ENCODE measurements around the gene SLC46A1.
A peak's percentile ranks its signal among the peaks of the same experiment; 100 is the strongest.
"Not testable (repeated sequence)": the region's sequence is repeated elsewhere in the genome, so short reads cannot be mapped to it uniquely, and the experiment has no call there.

Gene SLC46A1

DNA sequence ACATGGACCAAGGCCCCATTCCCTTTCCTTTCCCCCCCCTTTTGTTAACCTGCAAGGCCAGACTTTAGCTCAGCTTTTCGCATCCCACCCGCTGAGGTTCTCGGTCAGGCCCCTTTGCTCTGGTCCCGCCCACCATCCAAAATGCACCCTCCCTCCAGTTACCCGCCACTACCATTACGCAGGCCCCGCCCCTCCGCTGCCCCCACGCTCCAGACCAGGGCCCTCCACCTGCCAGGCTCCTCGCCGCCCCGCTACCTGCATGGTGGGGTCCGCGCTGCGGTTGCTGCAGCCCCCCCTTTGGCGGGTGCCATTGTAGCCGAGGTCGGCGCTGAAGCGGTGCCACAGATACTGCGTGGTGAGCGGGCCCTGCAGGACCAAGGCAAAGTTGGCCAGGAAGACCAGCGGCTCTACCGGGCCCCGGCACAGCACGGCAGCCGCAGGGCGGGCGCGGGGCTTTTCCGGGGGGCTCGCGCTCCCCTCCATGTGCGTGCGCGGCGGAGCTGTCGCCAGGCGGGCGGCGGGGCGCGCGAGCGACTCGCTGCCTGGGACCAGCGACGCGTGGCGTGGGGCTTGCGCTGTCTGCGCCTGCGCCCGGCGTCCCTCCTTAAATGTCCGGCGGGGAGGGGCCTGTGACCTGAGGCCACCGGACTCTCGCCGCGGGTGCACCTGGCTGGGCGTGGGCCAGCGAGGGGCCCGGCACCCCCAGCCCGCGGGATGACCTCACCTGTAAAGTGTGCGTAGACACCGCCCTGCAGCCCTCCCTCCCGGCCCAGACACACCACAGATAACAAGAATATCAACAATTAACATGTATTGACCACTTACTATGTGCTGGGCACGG lies at the start of gene SLC46A1:
SLC46A1 (minus strand) TSS at position 581 of the 841 bp plus-strand sequence; CDS start at position 483, 98 bp downstream.
- Histone ChIP-seq H3K9me3 (ENCODE audit: control insufficient read depth, insufficient read depth, low read length) (no peaks in the 10 kb centered on the region), H3K36me3 (ENCODE audit: control insufficient read depth, insufficient read depth, low read length) (no peaks in the 10 kb centered on the region; the same call in 1 of the 2 replicates), H3K4me1 (ENCODE audit: control insufficient read depth, insufficient read depth, low read length) (peaks cover 27% of the 10 kb centered on the region), H3K27ac (ENCODE audit: low read length) (no peak within 1 kb of the TSS), H3K4me3 (ENCODE audit: low read length) (peak within 1 kb of the TSS; percentile 88), H3K27me3 (ENCODE audit: control insufficient read depth, insufficient read depth, low read length) (no peaks in the 10 kb centered on the region; the same call in 1 of the 2 replicates)
- no CpG with 5 or more reads among the region's 70 CpGs for WGBS (ENCODE audit: insufficient coverage, insufficient read length)
- DNase-seq (ENCODE audit: low read depth, low spot score): no peak

DNA sequence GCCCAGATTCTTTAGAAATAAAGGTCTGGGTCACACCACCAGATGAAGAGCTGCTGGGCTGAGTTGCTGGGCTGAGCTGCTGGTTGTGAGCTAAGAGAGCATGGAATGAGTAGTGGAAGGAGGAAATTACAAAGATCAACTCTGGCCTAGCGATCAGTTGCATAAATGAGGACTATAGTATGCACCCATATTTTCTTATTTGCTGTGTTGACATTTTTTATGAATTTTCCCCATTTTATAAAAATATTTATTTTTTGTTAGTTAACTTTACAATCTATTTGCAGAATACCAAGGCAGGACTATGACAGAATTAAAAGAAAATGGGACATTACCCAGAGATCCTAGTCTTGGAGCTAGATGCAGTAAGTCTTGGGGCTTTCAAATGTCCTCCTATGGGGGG lies 43.8 kb upstream of the SLC46A1 start:
- no peak for DNase-seq (ENCODE audit: low read depth, low spot score)
- no peak overlapping the region for H3K4me3 ChIP-seq (ENCODE audit: low read length)
- WGBS (ENCODE audit: insufficient coverage, insufficient read length): no CpG with 5 or more reads among the region's 1 CpG
- H3K9me3 ChIP-seq (ENCODE audit: control insufficient read depth, insufficient read depth, low read length): no peaks in the 10 kb centered on the region
- no peaks in the 10 kb centered on the region for H3K4me1 ChIP-seq (ENCODE audit: control insufficient read depth, insufficient read depth, low read length)
- no peaks in the 10 kb centered on the region for H3K36me3 ChIP-seq (ENCODE audit: control insufficient read depth, insufficient read depth, low read length)
- H3K27ac ChIP-seq (ENCODE audit: low read length): no peak overlapping the region
- H3K27me3 ChIP-seq (ENCODE audit: control insufficient read depth, insufficient read depth, low read length): no peaks in the 10 kb centered on the region

DNA sequence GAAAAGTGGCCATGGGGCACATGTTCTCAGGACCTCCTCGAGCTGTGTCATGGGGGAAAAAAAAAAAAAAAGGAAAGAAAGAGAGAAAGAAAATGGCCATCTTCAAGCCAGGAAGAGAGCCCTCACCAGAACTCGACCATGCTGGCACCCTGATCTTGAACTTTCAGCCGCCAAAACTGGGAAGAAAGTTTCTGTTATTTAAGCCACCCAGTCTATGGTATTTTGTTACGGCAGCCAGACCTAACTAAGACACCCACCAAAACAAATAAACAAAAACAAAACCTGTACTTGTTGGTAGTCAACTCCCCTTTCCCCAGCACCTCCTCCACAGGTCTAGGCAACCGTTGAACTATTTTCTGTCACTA lies 41.4 kb upstream of the SLC46A1 start:
- no peak for DNase-seq (ENCODE audit: low read depth, low spot score)
- Histone ChIP-seq H3K27ac (ENCODE audit: low read length) (no peak overlapping the region), H3K4me1 (ENCODE audit: control insufficient read depth, insufficient read depth, low read length) (no peaks in the 10 kb centered on the region), H3K9me3 (ENCODE audit: control insufficient read depth, insufficient read depth, low read length) (no peaks in the 10 kb centered on the region), H3K36me3 (ENCODE audit: control insufficient read depth, insufficient read depth, low read length) (no peaks in the 10 kb centered on the region), H3K27me3 (ENCODE audit: control insufficient read depth, insufficient read depth, low read length) (no peaks in the 10 kb centered on the region), H3K4me3 (ENCODE audit: low read length) (no peak overlapping the region)
- no CpG with 5 or more reads among the region's 5 CpGs for WGBS (ENCODE audit: insufficient coverage, insufficient read length)

DNA sequence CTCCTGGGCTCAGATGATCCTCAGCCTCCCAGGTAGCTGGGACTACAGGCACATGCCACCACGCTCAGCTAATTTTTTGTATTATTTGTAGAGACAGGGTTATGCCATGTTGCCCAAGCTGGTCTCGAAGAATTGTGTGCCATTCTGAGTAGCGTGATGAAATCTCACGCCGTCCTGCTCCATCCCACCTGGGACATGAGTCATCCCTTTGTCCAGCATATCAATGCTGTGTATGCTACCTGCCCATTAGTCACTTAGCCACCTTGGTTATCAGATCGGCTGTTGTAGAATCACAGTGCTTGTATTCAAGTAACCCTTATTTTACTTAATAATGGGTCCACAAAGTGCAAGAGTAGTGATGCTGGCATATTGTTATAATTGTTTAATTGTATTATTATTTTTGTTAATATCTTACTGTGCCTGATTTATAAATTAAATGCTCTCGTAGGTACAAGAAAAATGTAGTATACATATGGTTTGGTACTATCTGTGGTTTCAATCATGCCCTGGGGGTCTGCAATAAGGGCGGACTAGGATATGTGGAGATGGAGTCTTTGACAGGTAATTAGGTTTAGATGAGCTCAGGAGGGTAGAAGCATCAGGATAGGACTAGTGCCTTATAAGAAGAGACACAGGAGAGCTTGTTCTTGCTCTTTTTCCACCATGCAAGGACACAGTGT lies 40.8 kb upstream of the SLC46A1 start:
- no peak overlapping the region for H3K4me3 ChIP-seq (ENCODE audit: low read length)
- H3K36me3 ChIP-seq (ENCODE audit: control insufficient read depth, insufficient read depth, low read length): no peaks in the 10 kb centered on the region
- no CpG with 5 or more reads among the region's 8 CpGs for WGBS (ENCODE audit: insufficient coverage, insufficient read length)
- no peak for DNase-seq (ENCODE audit: low read depth, low spot score)
- H3K4me1 ChIP-seq (ENCODE audit: control insufficient read depth, insufficient read depth, low read length): no peaks in the 10 kb centered on the region
- H3K27ac ChIP-seq (ENCODE audit: low read length): no peak overlapping the region
- H3K9me3 ChIP-seq (ENCODE audit: control insufficient read depth, insufficient read depth, low read length): no peaks in the 10 kb centered on the region
- H3K27me3 ChIP-seq (ENCODE audit: control insufficient read depth, insufficient read depth, low read length): no peaks in the 10 kb centered on the region

DNA sequence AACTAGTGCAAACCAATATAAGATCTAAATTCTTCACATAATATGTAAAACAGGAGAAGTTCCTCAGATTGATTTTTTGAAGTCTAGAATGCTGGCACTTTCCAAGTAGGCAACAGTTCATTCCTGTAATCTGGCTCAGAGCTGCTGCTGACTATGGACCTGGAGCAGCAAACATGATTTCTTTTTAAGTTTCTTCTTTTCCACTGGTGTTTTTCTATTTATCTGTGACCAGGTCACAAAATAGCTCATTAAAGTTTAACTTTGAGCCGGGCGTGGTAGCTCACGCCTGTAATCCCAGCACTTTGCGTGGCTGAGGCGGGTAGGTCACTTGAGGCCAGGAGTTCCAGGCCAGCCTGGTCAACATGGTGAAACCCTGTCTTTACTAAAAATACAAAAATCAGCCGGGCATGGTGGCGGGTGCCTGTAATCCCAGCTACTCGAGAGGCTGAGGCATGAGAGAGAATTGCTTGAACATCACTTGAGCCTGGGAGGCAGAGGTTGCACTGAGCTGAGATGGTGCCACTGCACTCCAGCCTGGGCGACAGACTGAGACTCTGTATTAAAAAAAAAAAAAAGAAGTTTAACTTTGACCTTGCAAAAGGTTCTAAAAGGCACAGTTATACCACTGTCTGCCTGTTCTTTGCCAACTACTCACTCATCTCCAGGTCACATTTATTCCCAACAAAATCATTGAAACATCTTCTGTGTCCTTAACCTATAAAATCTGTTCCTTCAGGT lies 38.1 kb upstream of the SLC46A1 start:
- Histone ChIP-seq H3K27me3 (ENCODE audit: control insufficient read depth, insufficient read depth, low read length) (no peaks in the 10 kb centered on the region), H3K36me3 (ENCODE audit: control insufficient read depth, insufficient read depth, low read length) (no peaks in the 10 kb centered on the region), H3K4me3 (ENCODE audit: low read length) (no peak overlapping the region), H3K4me1 (ENCODE audit: control insufficient read depth, insufficient read depth, low read length) (no peaks in the 10 kb centered on the region), H3K27ac (ENCODE audit: low read length) (no peak overlapping the region), H3K9me3 (ENCODE audit: control insufficient read depth, insufficient read depth, low read length) (no peaks in the 10 kb centered on the region)
- no peak for DNase-seq (ENCODE audit: low read depth, low spot score)
- WGBS (ENCODE audit: insufficient coverage, insufficient read length): no CpG with 5 or more reads among the region's 9 CpGs

DNA sequence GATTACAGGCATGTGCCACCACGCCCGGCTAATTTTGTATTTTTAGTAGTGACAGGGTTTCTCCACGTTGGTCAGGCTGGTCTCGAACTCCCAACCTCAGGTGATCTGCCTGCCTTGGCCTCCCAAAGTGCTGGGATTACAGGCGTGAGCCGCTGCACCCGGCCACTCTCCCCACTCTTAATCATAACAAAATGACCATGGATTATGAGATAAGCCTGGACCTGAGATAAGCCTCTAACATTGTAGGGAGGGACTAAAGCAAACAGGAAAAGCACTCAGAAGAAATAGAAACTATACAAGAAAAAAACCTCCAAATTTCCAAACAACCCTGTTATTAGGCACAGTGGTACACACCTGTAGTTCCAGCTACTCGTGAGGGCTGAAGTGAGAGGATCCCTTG lies 28.3 kb upstream of the SLC46A1 start:
- WGBS (ENCODE audit: insufficient coverage, insufficient read length): no CpG with 5 or more reads among the region's 8 CpGs
- H3K36me3 ChIP-seq (ENCODE audit: control insufficient read depth, insufficient read depth, low read length); H3K4me1 ChIP-seq (ENCODE audit: control insufficient read depth, insufficient read depth, low read length); H3K9me3 ChIP-seq (ENCODE audit: control insufficient read depth, insufficient read depth, low read length); DNase-seq (ENCODE audit: low read depth, low spot score); H3K27ac ChIP-seq (ENCODE audit: low read length); H3K4me3 ChIP-seq (ENCODE audit: low read length); H3K27me3 ChIP-seq (ENCODE audit: control insufficient read depth, insufficient read depth, low read length): not testable (repeated sequence)

DNA sequence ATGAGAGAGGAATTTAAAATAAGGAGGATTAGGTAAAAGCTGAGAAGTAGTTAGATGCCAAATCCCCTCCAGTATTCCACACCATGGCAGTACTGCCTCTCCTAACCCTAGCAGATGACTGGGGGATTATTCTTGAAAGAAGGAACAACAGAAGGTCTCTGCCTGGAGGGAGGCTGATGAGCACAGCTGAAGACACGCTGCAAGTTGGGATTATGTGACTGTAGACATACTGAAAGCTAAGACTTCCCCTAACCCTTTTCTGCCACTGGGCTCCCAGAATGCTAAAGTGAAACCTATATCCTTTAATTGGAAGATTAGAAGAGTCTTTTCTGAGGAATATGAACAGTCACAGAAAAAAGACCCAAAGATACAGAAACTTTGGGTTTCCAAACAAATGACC lies 27.7 kb upstream of the SLC46A1 start:
- no peak for DNase-seq (ENCODE audit: low read depth, low spot score)
- no CpG with 5 or more reads among the region's 1 CpG for WGBS (ENCODE audit: insufficient coverage, insufficient read length)

DNA sequence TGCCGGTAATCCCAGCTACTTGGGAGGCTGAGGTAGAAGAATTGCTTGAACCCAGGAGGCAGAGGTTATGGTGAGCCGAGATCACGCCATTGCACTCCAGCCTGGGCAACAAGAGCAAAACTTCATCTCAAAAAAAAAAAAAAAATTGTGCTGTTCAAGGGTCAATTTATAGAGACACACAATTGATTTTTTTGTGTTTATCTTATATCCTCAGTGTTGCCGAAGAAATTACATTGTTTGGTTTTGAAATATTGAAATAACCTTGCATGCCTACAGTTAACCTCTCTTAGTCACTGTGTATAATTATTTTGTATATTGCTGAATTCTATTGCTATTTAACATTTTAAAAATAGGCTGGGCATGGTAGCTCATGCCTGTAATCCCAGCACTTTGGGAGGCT lies 22.0 kb upstream of the SLC46A1 start:
- not testable (repeated sequence) for H3K4me3 ChIP-seq (ENCODE audit: low read length); DNase-seq (ENCODE audit: low read depth, low spot score); H3K36me3 ChIP-seq (ENCODE audit: control insufficient read depth, insufficient read depth, low read length); H3K9me3 ChIP-seq (ENCODE audit: control insufficient read depth, insufficient read depth, low read length); H3K27ac ChIP-seq (ENCODE audit: low read length); H3K4me1 ChIP-seq (ENCODE audit: control insufficient read depth, insufficient read depth, low read length); H3K27me3 ChIP-seq (ENCODE audit: control insufficient read depth, insufficient read depth, low read length)
- no CpG with 5 or more reads among the region's 4 CpGs for WGBS (ENCODE audit: insufficient coverage, insufficient read length)

More for the DNA sequence above, 27.7 kb upstream of the SLC46A1 start:
- Histone ChIP-seq H3K4me3 (ENCODE audit: low read length) (no peak overlapping the region), H3K36me3 (ENCODE audit: control insufficient read depth, insufficient read depth, low read length) (no peaks in the 10 kb centered on the region), H3K27ac (ENCODE audit: low read length) (no peak overlapping the region), H3K9me3 (ENCODE audit: control insufficient read depth, insufficient read depth, low read length) (no peaks in the 10 kb centered on the region), H3K4me1 (ENCODE audit: control insufficient read depth, insufficient read depth, low read length) (no peaks in the 10 kb centered on the region), H3K27me3 (ENCODE audit: control insufficient read depth, insufficient read depth, low read length) (no peaks in the 10 kb centered on the region)

DNA sequence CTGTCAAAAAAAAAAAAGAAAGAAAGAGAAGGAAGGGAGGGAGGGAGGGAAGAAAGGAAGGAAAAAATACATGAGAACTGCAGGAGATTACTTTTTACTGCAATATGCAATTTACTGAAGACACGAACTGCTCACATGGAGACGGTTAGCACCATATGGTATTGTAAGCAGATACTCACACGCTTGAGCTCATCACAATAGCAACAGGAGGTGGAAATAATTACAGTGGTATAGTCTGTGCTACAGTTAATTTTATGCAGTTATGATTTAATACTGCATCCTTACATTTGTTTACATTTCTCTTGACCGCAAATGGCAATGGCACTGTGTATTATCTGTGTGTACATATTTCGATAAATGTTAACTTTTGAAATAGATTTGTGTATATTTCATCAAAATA lies 21.4 kb upstream of the SLC46A1 start:
- H3K27me3 ChIP-seq (ENCODE audit: control insufficient read depth, insufficient read depth, low read length): no peaks in the 10 kb centered on the region
- no peaks in the 10 kb centered on the region for H3K36me3 ChIP-seq (ENCODE audit: control insufficient read depth, insufficient read depth, low read length)
- no peak overlapping the region for H3K4me3 ChIP-seq (ENCODE audit: low read length)
- no peaks in the 10 kb centered on the region for H3K4me1 ChIP-seq (ENCODE audit: control insufficient read depth, insufficient read depth, low read length)
- WGBS (ENCODE audit: insufficient coverage, insufficient read length): no CpG with 5 or more reads among the region's 5 CpGs
- no peaks in the 10 kb centered on the region for H3K9me3 ChIP-seq (ENCODE audit: control insufficient read depth, insufficient read depth, low read length)
- H3K27ac ChIP-seq (ENCODE audit: low read length): no peak overlapping the region
- no peak for DNase-seq (ENCODE audit: low read depth, low spot score)

DNA sequence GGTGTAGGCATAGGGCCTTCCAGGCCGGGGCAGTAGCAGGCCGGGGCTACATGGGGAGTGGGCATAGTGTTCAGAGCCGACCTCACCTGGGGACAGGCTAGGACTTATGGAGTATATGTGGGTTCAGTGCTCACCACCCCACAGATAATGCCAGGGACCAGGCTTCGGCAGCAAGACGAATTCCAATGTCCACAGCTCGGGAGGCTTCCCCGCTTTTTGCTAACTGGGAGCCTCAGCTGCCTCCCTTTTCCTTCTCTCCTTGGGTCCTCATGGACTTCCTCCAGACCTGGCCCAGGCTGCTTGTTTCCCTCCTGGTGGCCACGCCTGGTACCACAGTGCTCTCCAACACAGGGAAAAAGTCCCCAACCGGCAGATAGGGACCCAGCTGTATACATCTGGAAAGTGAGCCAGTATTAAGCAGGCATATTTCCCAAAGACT lies 20.1 kb upstream of the SLC46A1 start:
- Histone ChIP-seq H3K27ac (ENCODE audit: low read length) (no peak overlapping the region), H3K4me1 (ENCODE audit: control insufficient read depth, insufficient read depth, low read length) (no peaks in the 10 kb centered on the region), H3K27me3 (ENCODE audit: control insufficient read depth, insufficient read depth, low read length) (no peaks in the 10 kb centered on the region), H3K36me3 (ENCODE audit: control insufficient read depth, insufficient read depth, low read length) (no peaks in the 10 kb centered on the region), H3K9me3 (ENCODE audit: control insufficient read depth, insufficient read depth, low read length) (no peaks in the 10 kb centered on the region), H3K4me3 (ENCODE audit: low read length) (no peak overlapping the region)
- WGBS (ENCODE audit: insufficient coverage, insufficient read length): no CpG with 5 or more reads among the region's 9 CpGs
- no peak for DNase-seq (ENCODE audit: low read depth, low spot score)
